B cell (primary cell): ENCODE measurements around the gene LIPE. TPM values are rescaled to one million over a fixed set of nuclear protein-coding genes. Genes with fewer than 3 reads are reported as not detected.

Experiments
- ATAC-seq: fragments of 200-7000 bp; cut with Tn5 transposase; one replicate; pipeline ENCODE4 v1.10.0; 2021; ENCODE audit warnings: low read depth, mild to moderate bottlenecking, moderate number of reproducible peaks, moderate library complexity
- CTCF ChIA-PET: fragments of 350-600 bp; sonication (Branson Sonifier 250); formaldehyde crosslinking; loops from one replicate; lab custom pipeline; 2021; ENCODE audit warnings: antibody characterized with exemption, inconsistent platforms; lab: Charles Lee
- POLR2A ChIA-PET: fragments of 350-600 bp; sonication (Branson Sonifier 250); formaldehyde crosslinking; loops from one replicate; lab custom pipeline; 2021; ENCODE audit warnings: antibody characterized with exemption; lab: Charles Lee
- DNase-seq: peaks from one replicate; pipeline ENCODE4 v3.0.0; 2013
- H2AFZ ChIP-seq: 2 replicates; pipeline ENCODE4 v1.6.1; 2012; ENCODE audit warnings: mild to moderate bottlenecking, low read depth, low read length; ENCODE audit not compliant: insufficient read depth, poor library complexity, severe bottlenecking
- H3K27ac ChIP-seq, 2 donors: 1 replicate in 1 of 2; 2 replicates in 1 of 2; pipeline ENCODE4 v1.5.1; 2012 to 2013; ENCODE audit warnings: low read length in 2 of 2, mild to moderate bottlenecking in 2 of 2, moderate library complexity in 1 of 2
- H3K27me3 ChIP-seq, 4 experiments: fragments of 200-600 bp in 1 of 4; sonication (generic) in 1 of 4; replicated peaks in 1 of 4; 1 replicate in 2 of 4; 2 replicates in 2 of 4; pipeline versions ENCODE4 v1.6.1 to v1.7.0; 2013 to 2016; ENCODE audit warnings: low read length in 3 of 4, mild to moderate bottlenecking in 2 of 4, mixed read lengths in 1 of 4, moderate library complexity in 1 of 4; ENCODE audit not compliant: insufficient read depth in 4 of 4, control insufficient read depth in 3 of 4; ENCODE audit errors: control extremely low read depth in 1 of 4
- H3K36me3 ChIP-seq, 2 experiments: replicated peaks in 1 of 2; 1 replicate in 1 of 2; 2 replicates in 1 of 2; pipeline versions ENCODE4 v1.6.1 to v1.7.1; 2013; ENCODE audit warnings: low read length in 1 of 2; ENCODE audit not compliant: insufficient read depth in 2 of 2, control insufficient read depth in 1 of 2; ENCODE audit errors: control extremely low read depth in 1 of 2, extremely low read depth in 1 of 2
- H3K4me1 ChIP-seq, 2 donors: fragments of 200-600 bp in 1 of 2; sonication (generic) in 1 of 2; 1 replicate in 1 of 2; 2 replicates in 1 of 2; pipeline versions ENCODE4 v1.5.1 to v1.6.1; 2013 to 2017; ENCODE audit warnings: low read length in 2 of 2; ENCODE audit not compliant: control insufficient read depth in 2 of 2, insufficient read depth in 2 of 2
- H3K4me2 ChIP-seq: replicated peaks from 2 replicates; pipeline ENCODE3; 2012; ENCODE audit warnings: mild to moderate bottlenecking, low read depth, low read length; ENCODE audit not compliant: poor library complexity, severe bottlenecking
- H3K4me3 ChIP-seq, 5 experiments: fragments of 200-600 bp in 1 of 5; sonication (generic) in 1 of 5; 1 replicate in 3 of 5; 2 replicates in 2 of 5; pipeline versions ENCODE4 v1.5.1 to v1.7.0; 2011 to 2016; ENCODE audit warnings: low read length in 4 of 5, mild to moderate bottlenecking in 4 of 5, low read depth in 2 of 5, control low read depth in 1 of 5, moderate library complexity in 1 of 5; ENCODE audit not compliant: insufficient read depth in 1 of 5; ENCODE audit errors: control extremely low read depth in 1 of 5, extremely low read depth in 1 of 5
- H3K79me2 ChIP-seq: fragments of 200-600 bp; sonication (generic); one replicate; pipeline ENCODE4 v1.6.0; 2016; ENCODE audit warnings: low read length; ENCODE audit not compliant: control insufficient read depth, insufficient read depth
- H3K9ac ChIP-seq: fragments of 200-600 bp; sonication (generic); 2 replicates; pipeline ENCODE4 v1.6.1; 2017; ENCODE audit warnings: mild to moderate bottlenecking, low read length, moderate library complexity
- H3K9me3 ChIP-seq, 3 donors: one replicate each; pipeline versions ENCODE4 v1.6.1 to v1.7.1; 2013; ENCODE audit warnings: low read length in 2 of 3; ENCODE audit not compliant: control insufficient read depth in 2 of 3, insufficient read depth in 1 of 3; ENCODE audit errors: control extremely low read depth in 1 of 3
- H4K20me1 ChIP-seq: 2 replicates; pipeline ENCODE4 v1.6.0; 2012; ENCODE audit warnings: mild to moderate bottlenecking, low read length; ENCODE audit not compliant: insufficient read depth, control insufficient read depth, poor library complexity, severe bottlenecking
- H3K27ac Mint-ChIP-seq: one replicate; pipeline ENCODE4 v1.8.0; 2021; ENCODE audit warnings: mixed read lengths
- H3K27me3 Mint-ChIP-seq: one replicate; pipeline ENCODE4 v1.8.0; 2021; ENCODE audit warnings: mixed read lengths
- H3K4me1 Mint-ChIP-seq: one replicate; pipeline ENCODE4 v1.8.0; 2021; ENCODE audit warnings: mixed read lengths
- H3K4me3 Mint-ChIP-seq: one replicate; pipeline ENCODE4 v1.8.0; 2021; ENCODE audit warnings: mixed read lengths
- H3K9me3 Mint-ChIP-seq: one replicate; pipeline ENCODE4 v1.8.0; 2022; ENCODE audit warnings: mixed read lengths; ENCODE audit not compliant: insufficient read depth
- EZH2 ChIP-seq: IDR thresholded peaks from 2 replicates; pipeline ENCODE4 v1.6.1; 2012; ENCODE audit warnings: borderline replicate concordance, low read depth, mild to moderate bottlenecking, moderate library complexity, low read length; ENCODE audit not compliant: insufficient read depth, poor library complexity, severe bottlenecking
- WGBS: methylation state at CpG from one replicate; pipeline ENCODE4 v1.1.5; 2013; ENCODE audit warnings: missing lambda C conversion rate; ENCODE audit not compliant: insufficient coverage; 5-methylcytosine and 5-hydroxymethylcytosine counted together
- intact Hi-C: fragments of 100-400 bp; cut with micrococcal nuclease; formaldehyde crosslinking; loops from one replicate; pipeline ENCODE4 v1.10.0; 2022
- polyA plus RNA-seq: library from polyadenylated mRNA; depleted of rRNA; stranded (reverse); fragments of >200 nt; gene quantifications from 2 replicates; pipeline ENCODE4 v1.2.3, GENCODE V29; 2012
- total RNA-seq, 2 donors: library from RNA; stranded (reverse); fragments of 120-200 nt in 1 of 2; gene quantifications; 1 replicate in 1 of 2; 2 replicates in 1 of 2; pipeline versions ENCODE4 v1.2.3 to v1.2.4, GENCODE V29; 2013 to 2022
- TF ChIP-seq, protein P1 (sequence below): fragments of 200-600 bp; IDR thresholded peaks from one replicate; pipeline ENCODE4 v1.8.0; 2022; ENCODE audit warnings: antibody characterized with exemption, mild to moderate bottlenecking

Gene LIPE
- total and polyA plus RNA-seq, 2 donors (not counting 1 experiment from before 2014, with no cell fraction given), result 46.9 to 49.4 TPM

DNA sequence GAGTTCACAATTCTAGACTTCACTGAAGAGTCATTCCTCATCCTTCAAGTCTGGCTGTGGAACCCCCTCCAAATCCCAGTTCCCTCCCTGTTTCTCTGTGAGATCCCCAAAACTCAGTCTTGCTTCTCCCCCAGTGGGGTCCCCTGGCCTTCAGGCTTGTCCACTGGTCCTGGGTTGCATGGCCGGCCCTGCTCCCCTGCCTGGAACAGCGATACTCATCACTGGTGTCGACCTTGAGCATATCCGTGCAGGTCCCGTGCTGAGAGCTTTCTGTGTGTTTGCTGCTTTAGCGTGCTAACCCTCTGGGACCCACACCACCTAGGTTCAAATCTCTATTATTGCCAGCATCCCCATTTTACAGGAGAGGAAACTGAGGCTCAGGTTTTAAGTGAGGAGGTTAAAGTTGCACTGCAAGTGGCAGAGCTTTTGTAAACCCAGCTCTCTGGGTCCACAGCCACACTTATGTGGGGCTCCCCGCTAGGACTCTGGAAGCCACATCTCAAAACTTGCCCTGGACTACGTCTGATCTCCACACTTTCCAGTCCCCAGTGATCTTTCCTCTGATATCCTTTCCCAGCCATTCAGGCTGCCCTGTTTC lies 15.5 kb downstream of the LIPE start:
- H3K4me3 Mint-ChIP-seq, result no peak overlapping the region
- CTCF ChIA-PET, result interaction anchor here (0.6 to 2.6 kb wide), 6 partner anchors 10 to 46 kb away, joined by 3 to 11 read pairs (median 4); no protein-coding TSS in a partner anchor
- no peaks in the 10 kb centered on the region for H3K4me1 ChIP-seq
- H3K36me3 ChIP-seq, result peaks cover 0 to 31% of the 10 kb centered on the region in 2 experiments
- H3K27ac ChIP-seq, result no peak overlapping the region
- POLR2A ChIA-PET, result no interaction called here
- no peaks in the 10 kb centered on the region for H3K27me3 Mint-ChIP-seq
- H3K27ac Mint-ChIP-seq, result peak overlapping the region; percentile 41
- TF ChIP-seq, protein P1, sequence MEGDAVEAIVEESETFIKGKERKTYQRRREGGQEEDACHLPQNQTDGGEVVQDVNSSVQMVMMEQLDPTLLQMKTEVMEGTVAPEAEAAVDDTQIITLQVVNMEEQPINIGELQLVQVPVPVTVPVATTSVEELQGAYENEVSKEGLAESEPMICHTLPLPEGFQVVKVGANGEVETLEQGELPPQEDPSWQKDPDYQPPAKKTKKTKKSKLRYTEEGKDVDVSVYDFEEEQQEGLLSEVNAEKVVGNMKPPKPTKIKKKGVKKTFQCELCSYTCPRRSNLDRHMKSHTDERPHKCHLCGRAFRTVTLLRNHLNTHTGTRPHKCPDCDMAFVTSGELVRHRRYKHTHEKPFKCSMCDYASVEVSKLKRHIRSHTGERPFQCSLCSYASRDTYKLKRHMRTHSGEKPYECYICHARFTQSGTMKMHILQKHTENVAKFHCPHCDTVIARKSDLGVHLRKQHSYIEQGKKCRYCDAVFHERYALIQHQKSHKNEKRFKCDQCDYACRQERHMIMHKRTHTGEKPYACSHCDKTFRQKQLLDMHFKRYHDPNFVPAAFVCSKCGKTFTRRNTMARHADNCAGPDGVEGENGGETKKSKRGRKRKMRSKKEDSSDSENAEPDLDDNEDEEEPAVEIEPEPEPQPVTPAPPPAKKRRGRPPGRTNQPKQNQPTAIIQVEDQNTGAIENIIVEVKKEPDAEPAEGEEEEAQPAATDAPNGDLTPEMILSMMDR, result no peak
- TF ChIP-seq EZH2, result no peak
- no peaks in the 10 kb centered on the region for H3K27me3 ChIP-seq
- H3K4me3 ChIP-seq, result no peak overlapping the region
- intact Hi-C loops, result no loop called here
- peaks cover 58% of the 10 kb centered on the region for H4K20me1 ChIP-seq
- no peak overlapping the region for H2AFZ ChIP-seq
- H3K9me3 ChIP-seq, result no peaks in the 10 kb centered on the region
- H3K4me1 Mint-ChIP-seq, result peaks cover 3% of the 10 kb centered on the region
- DNase-seq, result no peak
- H3K9ac ChIP-seq, result no peak overlapping the region
- H3K79me2 ChIP-seq, result peaks cover 41% of the 10 kb centered on the region
- H3K4me2 ChIP-seq, result no peak overlapping the region
- ATAC-seq, result no peak
- WGBS, result 94% methylated on average over 7 of the region's 8 CpGs
- H3K9me3 Mint-ChIP-seq, result no peaks in the 10 kb centered on the region

DNA sequence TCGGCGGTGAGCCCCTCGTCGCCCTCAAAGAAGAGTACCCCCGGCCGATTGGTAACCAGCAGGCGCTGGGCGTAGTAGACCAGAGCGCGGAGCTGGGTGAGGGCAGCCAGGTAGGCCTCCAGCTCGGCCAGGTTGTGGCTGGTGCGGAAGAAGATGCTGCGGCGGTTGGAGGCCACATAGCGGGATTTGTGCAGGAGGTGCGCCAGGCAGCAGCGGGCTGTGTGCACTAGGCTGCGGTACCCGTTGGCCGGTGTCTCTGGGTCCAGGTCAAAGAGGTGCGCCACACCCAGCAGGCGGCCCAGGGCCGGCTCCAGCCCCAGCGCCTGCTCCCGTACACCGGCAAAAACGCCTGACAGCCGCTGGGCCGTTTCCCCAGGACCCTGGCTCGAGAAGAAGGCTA lies 16.8 kb downstream of the LIPE start:
- H3K4me2 ChIP-seq, result no peak overlapping the region
- no peak overlapping the region for H3K4me3 ChIP-seq
- peaks cover 58% of the 10 kb centered on the region for H4K20me1 ChIP-seq
- no peak overlapping the region for H3K9ac ChIP-seq
- no peaks in the 10 kb centered on the region for H3K27me3 ChIP-seq
- H3K36me3 ChIP-seq, result peaks cover 0 to 43% of the 10 kb centered on the region in 2 experiments
- Mint-ChIP-seq H3K27me3 (no peaks in the 10 kb centered on the region), H3K4me3 (no peak overlapping the region), H3K27ac (no peak overlapping the region), H3K4me1 (peaks cover 3% of the 10 kb centered on the region), H3K9me3 (no peaks in the 10 kb centered on the region)
- H3K27ac ChIP-seq, result no peak overlapping the region
- DNase-seq, result no peak
- intact Hi-C loops, result no loop called here
- TF ChIP-seq, protein P1, result no peak
- TF ChIP-seq EZH2, result no peak
- H2AFZ ChIP-seq, result no peak overlapping the region
- ATAC-seq, result no peak
- ChIA-PET CTCF (no interaction called here), POLR2A (interaction anchor here (0.5 kb wide), 1 partner anchor 108 kb away, joined by 3 read pairs; the partner anchor contains the start of gene PAFAH1B3)
- H3K79me2 ChIP-seq, result peaks cover 51% of the 10 kb centered on the region
- whole genome bisulfite sequencing, result 97% methylated on average over 30 of the region's 30 CpGs
- no peaks in the 10 kb centered on the region for H3K9me3 ChIP-seq
- H3K4me1 ChIP-seq, result no peaks in the 10 kb centered on the region
